SW480 (cell line): ENCODE measurements around the gene EML1.

Experiments used
- DNase-seq: peaks from one replicate; pipeline ENCODE4 v3.0.0-alpha.2; 2016; ENCODE audit warnings: low spot score

EML1 gene

GRCh38 chr14:99938376-99938775 is 145.2 kb downstream of the EML1 start:
- no peak for DNase-seq

GRCh38 chr14:99938896-99939295 is 145.7 kb downstream of the EML1 start:
- no peak for DNase-seq

DNA sequence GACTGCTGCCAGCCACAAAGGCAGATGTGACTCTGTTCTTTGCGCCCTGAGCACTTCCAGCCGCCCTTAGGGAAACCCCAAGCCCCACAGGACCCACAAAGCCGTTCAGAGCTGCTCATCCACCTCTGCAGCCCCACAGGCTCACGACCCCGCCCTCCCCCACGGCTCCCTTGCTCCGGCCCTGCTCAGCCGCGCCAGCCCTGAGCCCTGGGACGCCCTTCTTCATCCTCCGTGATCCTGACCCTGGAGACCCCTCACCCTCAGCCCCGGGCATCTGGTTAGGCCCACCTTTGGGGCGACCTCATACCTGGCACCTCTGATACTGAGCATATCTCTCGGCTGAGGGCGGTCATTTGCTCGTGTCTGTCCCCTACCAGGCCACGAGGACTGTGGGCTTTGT is 146.2 kb downstream of the EML1 start:
- DNase-seq, result no peak

DNA sequence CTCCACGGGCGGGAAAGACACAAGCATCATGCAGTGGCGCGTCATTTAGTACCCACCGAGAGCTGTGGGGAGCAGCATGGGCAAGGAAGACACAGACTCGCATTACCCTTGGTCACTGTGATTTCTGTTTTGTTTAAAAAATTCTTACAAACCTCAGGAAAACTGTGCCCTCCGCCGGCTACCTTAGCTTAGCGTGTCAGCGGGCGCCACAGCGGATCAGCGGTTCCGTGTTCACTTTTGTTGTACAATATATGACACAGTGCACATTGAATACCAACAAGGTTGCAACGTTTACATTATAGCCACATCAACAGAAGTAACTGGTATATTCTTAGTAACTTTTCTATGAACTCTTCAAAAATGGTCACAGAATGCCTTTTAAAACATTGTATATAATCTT is 146.9 kb downstream of the EML1 start:
- DNase-seq, result no peak

- no peak for DNase-seq
Observed at GRCh38 chr14:99941211-99941610, 148.0 kb downstream of the EML1 start.

- DNase-seq, result no peak
Observed at GRCh38 chr14:99943620-99944019, 150.4 kb downstream of the EML1 start.

GRCh38 chr14:99944241-99944651 is 151.0 kb downstream of the EML1 start:
- DNase-seq, result no peak

- no peak for DNase-seq
Observed at GRCh38 chr14:99945732-99946651, 152.8 kb downstream of the EML1 start.

- DNase-seq, result no peak
Observed at GRCh38 chr14:99946652-99947489, 153.7 kb downstream of the EML1 start.

GRCh38 chr14:99947695-99948094 is 154.5 kb downstream of the EML1 start:
- no peak for DNase-seq

DNA sequence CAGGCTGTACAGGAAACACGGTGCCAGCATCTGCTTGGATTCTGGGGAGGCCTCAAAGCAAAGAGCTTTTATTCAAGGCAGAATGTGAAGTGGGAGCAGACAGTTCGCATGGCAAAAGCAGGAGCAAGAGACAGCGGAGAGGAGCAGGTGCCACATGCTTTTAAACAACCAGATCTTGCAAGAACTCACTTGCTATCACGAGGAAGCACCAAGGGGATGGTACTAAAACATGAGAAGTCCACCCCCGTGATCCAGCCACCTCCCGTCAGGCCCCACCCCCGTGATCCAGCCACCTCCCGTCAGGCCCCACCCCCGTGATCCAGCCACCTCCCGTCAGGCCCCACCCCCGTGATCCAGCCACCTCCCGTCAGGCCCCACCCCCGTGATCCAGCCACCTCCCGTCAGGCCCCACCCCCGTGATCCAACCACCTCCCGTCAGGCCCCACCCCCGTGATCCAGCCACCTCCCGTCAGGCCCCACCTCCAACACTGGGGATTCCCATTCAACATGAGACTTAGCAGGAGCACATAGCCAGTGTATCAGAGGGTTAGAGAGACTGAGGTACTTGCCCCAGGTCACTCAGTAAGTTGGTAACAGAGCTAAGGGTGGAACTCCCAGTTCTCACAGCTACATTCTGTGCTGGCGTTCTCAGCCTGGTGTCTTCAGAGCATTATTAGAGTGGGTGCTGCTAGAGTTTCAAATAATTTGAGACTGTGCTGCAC is 156.0 kb downstream of the EML1 start:
- peak; percentile 22 for DNase-seq

- no peak for DNase-seq
Observed at GRCh38 chr14:99950181-99950580, 157.0 kb downstream of the EML1 start.

DNA sequence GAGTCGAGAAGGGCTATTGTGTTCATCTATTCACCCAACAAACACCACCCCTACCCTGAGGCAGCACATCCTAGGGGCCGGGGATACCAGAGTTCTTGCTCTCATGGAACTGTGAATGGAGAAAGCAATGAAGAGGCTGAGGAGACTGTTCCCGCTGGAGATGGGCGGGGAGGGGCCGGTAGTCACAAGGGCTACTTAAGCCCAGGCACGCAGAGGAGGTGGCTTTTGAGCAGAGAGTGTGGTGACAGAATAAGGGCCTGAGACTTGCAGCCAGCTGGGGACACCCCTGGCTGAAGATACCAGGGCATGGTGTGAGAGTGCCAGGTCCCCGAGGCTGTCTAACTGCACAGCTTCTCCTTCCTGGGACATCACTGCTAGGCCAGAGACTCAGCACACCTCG is 157.9 kb downstream of the EML1 start:
- no peak for DNase-seq

- no peak for DNase-seq
Observed at GRCh38 chr14:99952039-99952438, 158.8 kb downstream of the EML1 start.

DNA sequence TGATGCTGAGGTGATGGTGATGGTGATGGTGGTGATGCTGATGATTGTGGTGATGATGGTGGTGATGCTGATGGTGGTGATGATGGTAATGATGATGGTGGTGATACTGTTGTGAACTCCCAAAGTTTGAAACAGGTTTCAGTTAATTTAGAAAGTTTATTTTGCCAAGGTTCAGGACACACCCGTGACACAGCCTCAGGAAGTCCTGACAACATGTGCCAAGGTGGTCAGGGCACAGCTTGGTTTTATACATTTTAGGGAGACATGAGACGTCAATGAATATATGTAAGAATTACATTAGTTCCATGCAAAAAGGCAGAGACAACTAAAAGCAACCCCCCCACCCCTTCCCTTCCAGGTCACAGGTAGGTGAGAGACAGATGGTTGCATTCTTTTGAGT is 159.2 kb downstream of the EML1 start:
- no peak for DNase-seq

GRCh38 chr14:99955826-99956455 is 162.7 kb downstream of the EML1 start:
- DNase-seq, result no peak

GRCh38 chr14:99958380-99958779 is 165.2 kb downstream of the EML1 start:
- DNase-seq, result no peak

DNA sequence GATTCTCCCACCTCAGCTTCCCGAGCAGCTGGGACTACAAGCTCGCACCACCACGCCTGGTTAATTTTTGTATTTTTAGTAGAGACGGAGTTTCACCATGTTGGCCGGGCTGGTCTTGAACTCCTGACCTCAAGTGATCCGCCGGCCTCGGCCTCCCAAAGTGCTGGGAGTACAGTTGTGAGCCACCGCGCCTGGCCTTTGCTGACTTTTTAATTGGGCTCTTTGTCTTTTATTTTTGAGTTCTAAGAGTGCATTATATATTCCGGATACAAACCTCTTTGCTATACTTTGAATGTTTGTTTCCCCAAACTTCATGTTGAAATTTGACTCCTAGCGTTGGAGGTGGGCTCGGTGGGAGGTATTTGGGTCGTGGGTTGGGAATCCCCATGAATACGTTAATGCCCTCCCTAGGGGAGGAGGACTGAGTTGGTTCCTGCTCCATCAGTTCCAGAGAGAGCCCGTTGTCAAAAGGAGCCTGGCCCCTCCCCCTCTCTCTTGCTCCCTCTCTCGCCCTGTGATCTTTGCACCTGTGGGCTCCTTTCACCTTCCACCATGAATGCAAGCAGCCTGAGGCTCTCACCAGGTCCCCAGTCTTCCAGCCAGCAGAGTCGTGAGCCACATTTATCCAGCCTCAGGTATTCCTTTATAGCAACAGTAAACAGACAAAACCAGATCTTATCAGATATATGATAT is 168.8 kb downstream of the EML1 start:
- DNase-seq, result no peak

GRCh38 chr14:99964979-99965378 is 171.8 kb downstream of the EML1 start:
- DNase-seq, result no peak

GRCh38 chr14:99966037-99966835 is 173.0 kb downstream of the EML1 start:
- DNase-seq, result no peak
